ENCODE data around the gene RNU1-2. TPM values are rescaled to one million over a fixed set of nuclear protein-coding genes. Genes with fewer than 3 reads are reported as not detected.

The RNU1-2 gene
- total RNA-seq, 1 donor from 2014 or later: 5,262 TPM

Other genes starting within 250 kb of the RNU1-2 start
- 2,323 and 5,262 TPM in 2 replicates for gene RNU1-3, start 229.0 kb upstream of the RNU1-2 start, total RNA-seq
- gene RNU1-4, start 155.5 kb upstream of the RNU1-2 start, total RNA-seq: 2,323 and 5,262 TPM in 2 replicates
- 16.4 and 20.3 TPM in 2 replicates for gene CROCC, start 26.0 kb downstream of the RNU1-2 start, total RNA-seq
- 7.9 and 23.3 TPM in 2 replicates for gene MFAP2, start 84.6 kb downstream of the RNU1-2 start, total RNA-seq
- 30.3 and 53.8 TPM in 2 replicates for gene ATP13A2, start 115.9 kb downstream of the RNU1-2 start, total RNA-seq
- 152 and 185 TPM in 2 replicates for gene SDHB, start 158.1 kb downstream of the RNU1-2 start, total RNA-seq
- 1.0 and 1.3 TPM in 2 replicates for gene PADI2, start 223.5 kb downstream of the RNU1-2 start, total RNA-seq

Data from bronchial epithelial cell (primary cell).